ENCODE results near the gene CROCC.

Gene CROCC

GRCh38 chr1:16977377-16977776 lies 55.6 kb downstream of the CROCC start:
- Histone ChIP-seq H3K9ac (ENCODE audit: low read depth, low read length) (no peak overlapping the region), H3K4me3 (ENCODE audit: low read length) (no peak overlapping the region), H3K36me3 (ENCODE audit: insufficient read depth, low read length) (peaks cover 8% of the 10 kb centered on the region), H3K4me1 (ENCODE audit: control insufficient read depth, insufficient read depth, low read length) (peaks cover 34% of the 10 kb centered on the region), H3K27me3 (ENCODE audit: control insufficient read depth, insufficient read depth, low read length) (no peaks in the 10 kb centered on the region), H3K9me3 (replicated peaks; ENCODE audit: low read length) (no peaks in the 10 kb centered on the region), H3K4me2 (ENCODE audit: low read length) (no peak overlapping the region)

- H3K9ac ChIP-seq (ENCODE audit: low read depth, low read length) = peak overlapping the region; percentile 81
- no peaks in the 10 kb centered on the region for H3K27me3 ChIP-seq (ENCODE audit: control insufficient read depth, insufficient read depth, low read length)
- no peaks in the 10 kb centered on the region for H3K9me3 ChIP-seq (replicated peaks; ENCODE audit: low read length)
- peaks cover 35% of the 10 kb centered on the region for H3K4me1 ChIP-seq (ENCODE audit: control insufficient read depth, insufficient read depth, low read length)
- peak overlapping the region; percentile 42 for H3K4me3 ChIP-seq (ENCODE audit: low read length)
- peaks cover 8% of the 10 kb centered on the region for H3K36me3 ChIP-seq (ENCODE audit: insufficient read depth, low read length)
- peak overlapping the region; percentile 76 for H3K4me2 ChIP-seq (ENCODE audit: low read length)
Observed at GRCh38 chr1:16978139-16978538, 56.4 kb downstream of the CROCC start.

DNA sequence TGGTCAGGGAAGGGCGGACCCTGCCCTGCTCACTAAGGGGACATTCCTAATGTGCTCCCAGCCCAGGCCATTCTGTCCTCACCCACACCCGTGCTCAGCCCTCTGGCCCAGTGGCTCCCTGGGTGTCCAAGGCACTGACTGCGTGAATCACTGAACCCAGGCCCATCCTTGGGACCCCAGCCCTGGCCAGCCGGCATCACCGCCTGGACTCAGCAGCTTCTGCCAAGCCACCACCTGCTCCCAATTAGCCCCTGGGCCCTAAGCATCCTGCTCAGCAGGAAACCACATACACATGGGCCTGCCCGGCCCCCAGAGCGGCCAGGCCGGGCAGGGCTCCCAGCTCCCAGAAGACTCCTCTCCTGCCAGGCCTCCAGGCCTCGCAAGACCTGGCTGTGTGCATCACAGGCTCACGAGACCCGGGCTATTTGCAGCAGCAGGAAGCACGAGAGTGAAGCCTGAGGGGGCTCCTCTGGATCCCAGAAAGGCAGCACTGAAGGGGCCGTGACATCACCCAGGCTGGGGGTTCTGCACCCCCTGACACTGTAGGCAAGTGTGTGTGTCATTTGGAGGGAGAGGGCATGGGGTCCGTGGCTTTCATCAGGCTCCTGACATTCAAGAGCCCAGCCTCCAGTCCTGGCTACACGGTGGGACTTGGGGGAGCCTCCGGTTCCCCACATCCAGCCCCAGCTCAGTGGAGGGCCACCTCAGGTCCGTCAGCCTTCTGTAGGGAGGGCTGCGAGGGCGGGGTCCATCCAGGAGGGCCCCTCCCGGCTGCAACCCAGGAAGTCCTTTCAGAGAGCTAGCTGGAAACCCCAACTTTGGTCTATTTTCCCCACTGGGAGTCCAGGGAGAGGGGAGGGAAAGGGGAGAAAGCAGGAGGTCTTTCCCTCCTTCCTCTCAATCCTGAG lies 57.1 kb downstream of the CROCC start:
- H3K4me2 ChIP-seq (ENCODE audit: low read length) = peak overlapping the region; percentile 76
- H3K9me3 ChIP-seq (replicated peaks; ENCODE audit: low read length) = no peaks in the 10 kb centered on the region
- peak overlapping the region; percentile 81 for H3K9ac ChIP-seq (ENCODE audit: low read depth, low read length)
- peak overlapping the region; percentile 74 for H3K4me3 ChIP-seq (ENCODE audit: low read length)
- no peaks in the 10 kb centered on the region for H3K27me3 ChIP-seq (ENCODE audit: control insufficient read depth, insufficient read depth, low read length)
- H3K4me1 ChIP-seq (ENCODE audit: control insufficient read depth, insufficient read depth, low read length) = peaks cover 35% of the 10 kb centered on the region
- H3K36me3 ChIP-seq (ENCODE audit: insufficient read depth, low read length) = peaks cover 5% of the 10 kb centered on the region

DNA sequence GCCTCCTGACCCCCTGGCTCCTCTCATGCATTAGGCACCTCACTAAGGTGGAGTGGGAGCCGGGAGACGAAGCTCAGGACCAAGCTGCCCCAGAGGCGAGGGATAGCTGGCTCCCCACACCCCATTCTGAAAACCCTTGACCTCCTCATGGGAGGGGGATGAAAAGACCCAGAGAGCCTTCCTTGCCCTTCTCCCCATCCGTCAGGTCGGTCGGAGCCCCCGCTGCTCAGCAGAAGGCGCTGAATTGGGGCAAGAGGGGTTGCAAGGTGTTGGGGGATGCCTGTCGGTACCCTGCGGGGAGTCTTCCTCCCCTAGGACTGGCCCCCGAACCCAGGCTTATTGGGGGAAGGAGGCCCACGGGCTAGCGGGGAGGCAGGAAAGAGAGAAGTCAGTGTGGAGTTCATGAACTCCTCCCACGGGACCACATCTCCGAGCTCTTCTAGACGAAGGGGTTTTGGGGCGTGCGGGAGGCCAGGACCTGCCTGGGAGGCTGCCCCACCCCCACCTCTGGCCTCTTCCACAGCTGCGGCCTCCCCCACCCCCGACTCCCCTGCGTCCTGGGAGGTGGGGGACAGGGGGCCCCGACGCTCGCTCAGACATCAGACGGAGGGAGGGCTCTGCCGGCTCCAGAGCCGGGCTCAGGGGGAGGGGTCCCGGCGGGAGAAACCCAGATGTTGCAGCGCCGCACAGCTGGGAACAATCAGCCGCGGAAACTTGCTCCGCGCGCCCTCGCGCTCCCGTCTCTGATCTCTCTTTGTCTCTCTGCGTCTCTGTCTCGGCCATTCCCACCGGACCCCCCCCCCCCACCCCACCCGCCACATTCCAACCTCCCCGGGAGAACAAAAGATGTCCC lies 58.0 kb downstream of the CROCC start:
- H3K9me3 ChIP-seq (replicated peaks; ENCODE audit: low read length) = no peaks in the 10 kb centered on the region
- H3K9ac ChIP-seq (ENCODE audit: low read depth, low read length) = peak overlapping the region; percentile 81
- peaks cover 5% of the 10 kb centered on the region for H3K36me3 ChIP-seq (ENCODE audit: insufficient read depth, low read length)
- H3K4me1 ChIP-seq (ENCODE audit: control insufficient read depth, insufficient read depth, low read length) = peaks cover 41% of the 10 kb centered on the region
- peak overlapping the region; percentile 74 for H3K4me3 ChIP-seq (ENCODE audit: low read length)
- peak overlapping the region; percentile 76 for H3K4me2 ChIP-seq (ENCODE audit: low read length)
- no peaks in the 10 kb centered on the region for H3K27me3 ChIP-seq (ENCODE audit: control insufficient read depth, insufficient read depth, low read length)

DNA sequence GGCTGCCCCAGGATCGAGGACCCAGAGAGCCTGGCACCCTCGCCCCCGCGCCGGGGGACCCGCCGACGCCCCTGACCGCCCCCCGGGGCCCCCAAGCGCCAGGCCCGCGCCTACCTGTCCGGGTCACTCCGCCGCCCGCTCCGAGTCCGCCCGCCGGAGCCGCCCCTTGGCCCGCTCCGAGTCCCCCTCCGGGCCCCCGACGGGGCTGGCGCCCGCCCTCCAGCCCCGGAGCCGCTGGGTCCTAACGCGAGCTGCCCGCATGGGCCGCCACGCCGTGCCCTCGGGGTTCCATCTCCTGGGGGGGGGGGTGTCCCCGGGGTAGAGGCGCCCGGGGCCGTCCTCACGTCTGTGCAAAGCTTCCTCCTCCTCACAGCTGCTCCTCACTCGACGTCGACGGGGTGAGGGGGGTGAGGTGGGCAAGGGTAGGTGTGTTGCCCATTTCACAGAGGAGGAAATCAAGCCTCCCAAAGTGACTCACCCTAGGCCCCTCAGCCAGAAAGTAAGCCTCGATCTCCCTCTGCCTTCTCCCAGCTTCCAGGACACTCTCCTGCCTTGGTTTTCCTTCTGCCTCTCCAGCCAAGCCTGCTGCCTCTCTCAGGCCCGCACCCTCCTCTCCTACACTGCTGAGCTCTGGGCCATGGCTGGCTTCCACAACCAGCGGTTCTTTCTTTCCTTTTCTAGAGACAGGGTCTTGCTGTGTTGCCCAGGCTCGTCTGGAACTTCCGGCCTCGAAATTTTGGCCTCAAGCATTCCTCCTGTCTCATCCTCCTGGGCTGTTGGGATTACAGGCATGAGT lies 58.9 kb downstream of the CROCC start, which contains the start of gene MFAP2:
Gene MFAP2 (minus strand): TSS at position 148 of the 796 bp plus-strand sequence. CDS start 2,347 bp downstream, outside the sequence.
- H3K4me2 ChIP-seq (ENCODE audit: low read length) = peak within 1 kb of the TSS; percentile 76
- H3K27me3 ChIP-seq (ENCODE audit: control insufficient read depth, insufficient read depth, low read length) = no peaks in the 10 kb centered on the region
- peak within 1 kb of the TSS; percentile 74 for H3K4me3 ChIP-seq (ENCODE audit: low read length)
- H3K4me1 ChIP-seq (ENCODE audit: control insufficient read depth, insufficient read depth, low read length) = peaks cover 46% of the 10 kb centered on the region
- H3K36me3 ChIP-seq (ENCODE audit: insufficient read depth, low read length) = no peaks in the 10 kb centered on the region
- H3K9ac ChIP-seq (ENCODE audit: low read depth, low read length) = peak within 1 kb of the TSS; percentile 81
- H3K9me3 ChIP-seq (replicated peaks; ENCODE audit: low read length) = no peaks in the 10 kb centered on the region

DNA sequence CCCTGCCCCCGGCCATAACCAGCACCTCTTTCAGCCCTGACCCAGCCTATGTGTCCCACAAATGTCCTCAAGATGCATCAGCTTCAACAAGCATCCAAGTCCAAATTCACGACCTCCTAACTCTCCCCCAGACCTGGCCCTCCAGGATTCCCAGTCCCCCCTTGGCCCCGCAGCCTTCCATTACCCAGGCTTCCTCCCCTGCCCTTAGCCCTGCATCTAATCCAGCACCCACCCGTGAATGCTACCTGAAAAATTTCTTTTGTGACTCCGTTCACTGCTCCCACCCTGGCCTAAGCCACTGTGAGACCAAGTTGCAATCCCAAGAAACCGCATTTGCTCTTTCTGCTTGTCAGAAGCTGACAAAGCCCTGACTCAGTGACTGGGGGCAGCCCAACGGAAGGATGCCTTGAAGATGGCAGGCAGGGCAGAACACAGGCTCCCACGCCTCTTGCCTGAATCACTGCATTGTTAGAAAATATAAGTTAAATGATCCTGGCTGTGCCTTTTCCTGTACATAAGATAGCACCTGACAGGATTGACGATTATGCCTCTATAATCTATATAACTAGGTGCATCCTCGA lies 59.6 kb downstream of the CROCC start:
- H3K27me3 ChIP-seq (ENCODE audit: control insufficient read depth, insufficient read depth, low read length) = no peaks in the 10 kb centered on the region
- no peaks in the 10 kb centered on the region for H3K9me3 ChIP-seq (replicated peaks; ENCODE audit: low read length)
- H3K4me1 ChIP-seq (ENCODE audit: control insufficient read depth, insufficient read depth, low read length) = peaks cover 46% of the 10 kb centered on the region
- H3K36me3 ChIP-seq (ENCODE audit: insufficient read depth, low read length) = peaks cover 5% of the 10 kb centered on the region
- H3K9ac ChIP-seq (ENCODE audit: low read depth, low read length) = peak overlapping the region; percentile 81
- peak overlapping the region; percentile 35 for H3K4me2 ChIP-seq (ENCODE audit: low read length)
- peak overlapping the region; percentile 74 for H3K4me3 ChIP-seq (ENCODE audit: low read length)

- Histone ChIP-seq H3K4me3 (ENCODE audit: low read length) (no peak overlapping the region), H3K36me3 (ENCODE audit: insufficient read depth, low read length) (peaks cover 19% of the 10 kb centered on the region), H3K4me1 (ENCODE audit: control insufficient read depth, insufficient read depth, low read length) (peaks cover 46% of the 10 kb centered on the region), H3K9ac (ENCODE audit: low read depth, low read length) (no peak overlapping the region), H3K4me2 (ENCODE audit: low read length) (no peak overlapping the region), H3K9me3 (replicated peaks; ENCODE audit: low read length) (no peaks in the 10 kb centered on the region), H3K27me3 (ENCODE audit: control insufficient read depth, insufficient read depth, low read length) (no peaks in the 10 kb centered on the region)
Observed at GRCh38 chr1:16982902-16983301, 61.2 kb downstream of the CROCC start.

DNA sequence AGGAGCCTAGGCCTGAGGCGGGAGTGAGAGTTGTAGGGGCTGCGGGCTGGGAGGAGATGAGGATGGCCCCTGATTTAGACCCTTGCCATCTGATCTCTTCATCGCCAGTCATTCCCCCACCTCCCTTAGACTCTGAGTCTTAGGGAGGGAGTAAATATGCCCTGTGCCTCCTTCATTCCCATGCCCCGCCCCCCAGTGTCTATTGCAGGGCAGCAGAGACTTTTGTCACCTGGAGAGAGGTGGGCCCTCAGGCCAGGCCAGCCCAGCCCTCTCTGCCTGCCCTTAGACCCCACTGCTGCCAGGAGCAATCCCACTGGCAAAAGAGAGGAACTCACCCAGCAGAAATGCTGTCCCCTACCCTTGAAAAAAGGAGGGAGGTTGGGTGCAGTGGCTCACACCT lies 61.9 kb downstream of the CROCC start:
- no peaks in the 10 kb centered on the region for H3K9me3 ChIP-seq (replicated peaks; ENCODE audit: low read length)
- H3K4me3 ChIP-seq (ENCODE audit: low read length) = no peak overlapping the region
- no peak overlapping the region for H3K9ac ChIP-seq (ENCODE audit: low read depth, low read length)
- H3K36me3 ChIP-seq (ENCODE audit: insufficient read depth, low read length) = peaks cover 23% of the 10 kb centered on the region
- H3K4me2 ChIP-seq (ENCODE audit: low read length) = no peak overlapping the region
- H3K27me3 ChIP-seq (ENCODE audit: control insufficient read depth, insufficient read depth, low read length) = no peaks in the 10 kb centered on the region
- H3K4me1 ChIP-seq (ENCODE audit: control insufficient read depth, insufficient read depth, low read length) = peaks cover 40% of the 10 kb centered on the region

- H3K4me1 ChIP-seq (ENCODE audit: control insufficient read depth, insufficient read depth, low read length) = peaks cover 29% of the 10 kb centered on the region
- no peaks in the 10 kb centered on the region for H3K27me3 ChIP-seq (ENCODE audit: control insufficient read depth, insufficient read depth, low read length)
- H3K9me3 ChIP-seq (replicated peaks; ENCODE audit: low read length) = no peaks in the 10 kb centered on the region
- peak overlapping the region; percentile 0 for H3K4me2 ChIP-seq (ENCODE audit: low read length)
- H3K36me3 ChIP-seq (ENCODE audit: insufficient read depth, low read length) = peaks cover 28% of the 10 kb centered on the region
- no peak overlapping the region for H3K4me3 ChIP-seq (ENCODE audit: low read length)
- no peak overlapping the region for H3K9ac ChIP-seq (ENCODE audit: low read depth, low read length)
Observed at GRCh38 chr1:16984717-16985116, 63.0 kb downstream of the CROCC start.

GRCh38 chr1:16986113-16986512 lies 64.4 kb downstream of the CROCC start:
- H3K4me1 ChIP-seq (ENCODE audit: control insufficient read depth, insufficient read depth, low read length) = peaks cover 23% of the 10 kb centered on the region
- H3K9ac ChIP-seq (ENCODE audit: low read depth, low read length) = no peak overlapping the region
- no peaks in the 10 kb centered on the region for H3K9me3 ChIP-seq (replicated peaks; ENCODE audit: low read length)
- no peak overlapping the region for H3K4me3 ChIP-seq (ENCODE audit: low read length)
- peaks cover 34% of the 10 kb centered on the region for H3K36me3 ChIP-seq (ENCODE audit: insufficient read depth, low read length)
- H3K4me2 ChIP-seq (ENCODE audit: low read length) = no peak overlapping the region
- H3K27me3 ChIP-seq (ENCODE audit: control insufficient read depth, insufficient read depth, low read length) = no peaks in the 10 kb centered on the region
